Left lung (tissue), 10 donors: ENCODE measurements around the gene TAGLN2. TPM values are rescaled to one million over a fixed set of nuclear protein-coding genes. Genes with fewer than 3 reads are reported as not detected.

Source experiments
- ATAC-seq: fragments of 200-7000 bp; cut with Tn5 transposase; one replicate; pipeline ENCODE4 v1.9.1; 2020; ENCODE audit warnings: moderate library complexity
- DNase-seq, 4 donors: peaks; one replicate each; pipeline ENCODE4 v3.0.0-alpha.2; 2013 to 2020
- H3K27ac ChIP-seq, 2 donors: fragments of 200-600 bp; sonication (generic) in 1 of 2; one replicate each; pipeline versions ENCODE4 v1.5.0 to v1.8.0; 2020 to 2021
- H3K27me3 ChIP-seq, 2 donors: fragments of 200-600 bp; sonication (generic) in 1 of 2; one replicate each; pipeline versions ENCODE4 v1.5.0 to v1.8.0; 2020 to 2021
- H3K36me3 ChIP-seq, 2 donors: fragments of 200-600 bp; sonication (generic) in 1 of 2; one replicate each; pipeline versions ENCODE4 v1.5.0 to v1.8.0; 2020 to 2021
- H3K4me1 ChIP-seq, 2 donors: fragments of 200-600 bp; one replicate each; pipeline ENCODE4 v1.8.0; 2021
- H3K4me3 ChIP-seq, 2 donors: fragments of 200-600 bp; sonication (generic) in 1 of 2; one replicate each; pipeline versions ENCODE4 v1.5.0 to v1.8.0; 2020 to 2021; ENCODE audit warnings: mild to moderate bottlenecking in 1 of 2
- H3K9me3 ChIP-seq, 2 donors: fragments of 200-600 bp; sonication (generic) in 1 of 2; one replicate each; pipeline versions ENCODE4 v1.5.0 to v1.8.0; 2020 to 2021
- CTCF ChIP-seq, 2 donors: fragments of 200-600 bp; sonication (generic) in 1 of 2; IDR thresholded peaks; one replicate each; pipeline versions ENCODE4 v1.5.0 to v1.8.0; 2021; ENCODE audit warnings: antibody characterized with exemption in 2 of 2
- intact Hi-C, 2 donors: fragments of 100-400 bp; cut with DNase I; formaldehyde crosslinking; loops; one replicate each; pipeline versions ENCODE4 v1.11.2 to v1.14.2; 2022
- polyA plus RNA-seq, 6 donors: library from polyadenylated mRNA; unstranded; fragments of 120-200 nt; gene quantifications; one replicate each; pipeline ENCODE4 v1.2.1, GENCODE V29; 2013; ENCODE audit not compliant: insufficient read length in 6 of 6
- total RNA-seq, 2 donors: library from RNA; stranded (reverse); fragmentation: NEBNext Ultra II Directional; extraction: Animal tissue kit (Norgen Biotek cat#: 25700); gene quantifications; one replicate each; pipeline ENCODE4 v1.2.1, GENCODE V29; 2021
- donor health status: DM: no; HTN: yes; CAD: no.
- donor health status: DM: no; HTN: no; CAD: no.

Gene TAGLN2
- total and polyA plus RNA-seq, 8 donors = 301 to 617 (median 349) TPM

- intact Hi-C loops = no loop called here
- TF ChIP-seq CTCF (IDR thresholded peaks at IDR 0.05) = no peak
These were observed 36.9 kb upstream of the TAGLN2 start for GRCh38 chr1:159962176-159962575.

GRCh38 chr1:159961636-159962035 lies 36.3 kb upstream of the TAGLN2 start:
- ATAC-seq = no peak
- no peaks in the 10 kb centered on the region for H3K4me1 ChIP-seq
- no peak overlapping the region for H3K4me3 ChIP-seq
- no peaks in the 10 kb centered on the region for H3K36me3 ChIP-seq
- no peak overlapping the region for H3K27ac ChIP-seq
- no peaks in the 10 kb centered on the region for H3K9me3 ChIP-seq
- DNase-seq = no peak
- no peak for TF ChIP-seq CTCF (IDR thresholded peaks at IDR 0.05)
- intact Hi-C loops = no loop called here
- peaks cover 0 to 3% of the 10 kb centered on the region in 2 donors for H3K27me3 ChIP-seq

More at GRCh38 chr1:159962176-159962575, 36.9 kb upstream of the TAGLN2 start:
- no peaks in the 10 kb centered on the region for H3K36me3 ChIP-seq
- no peak overlapping the region for H3K4me3 ChIP-seq
- H3K4me1 ChIP-seq = no peaks in the 10 kb centered on the region
- peaks cover 0 to 3% of the 10 kb centered on the region in 2 donors for H3K27me3 ChIP-seq
- no peaks in the 10 kb centered on the region for H3K9me3 ChIP-seq
- H3K27ac ChIP-seq = no peak overlapping the region
- ATAC-seq (no peak), DNase-seq (no peak)

GRCh38 chr1:159960721-159961381 lies 35.5 kb upstream of the TAGLN2 start:
- no peaks in the 10 kb centered on the region for H3K4me1 ChIP-seq
- no peak for TF ChIP-seq CTCF (IDR thresholded peaks at IDR 0.05)
- DNase-seq (peak in 1 of 4 donors; percentile 21), ATAC-seq (peak; percentile 69)
- H3K27me3 ChIP-seq = peaks cover 0 to 3% of the 10 kb centered on the region in 2 donors
- no peaks in the 10 kb centered on the region for H3K36me3 ChIP-seq
- intact Hi-C loops = no loop called here
- no peaks in the 10 kb centered on the region for H3K9me3 ChIP-seq
- no peak overlapping the region for H3K27ac ChIP-seq
- H3K4me3 ChIP-seq = no peak overlapping the region

GRCh38 chr1:159959451-159959850 lies 34.1 kb upstream of the TAGLN2 start:
- Histone ChIP-seq H3K4me3 (no peak overlapping the region), H3K27ac (no peak overlapping the region), H3K36me3 (no peaks in the 10 kb centered on the region), H3K9me3 (no peaks in the 10 kb centered on the region), H3K27me3 (no peaks in the 10 kb centered on the region), H3K4me1 (no peaks in the 10 kb centered on the region)
- DNase-seq (no peak), ATAC-seq (peak; percentile 43)
- TF ChIP-seq CTCF (IDR thresholded peaks at IDR 0.05) = no peak
- intact Hi-C loops = no loop called here

- no peaks in the 10 kb centered on the region for H3K36me3 ChIP-seq
- DNase-seq (no peak), ATAC-seq (no peak)
- no peaks in the 10 kb centered on the region for H3K9me3 ChIP-seq
- no peak for TF ChIP-seq CTCF (IDR thresholded peaks at IDR 0.05)
- H3K27ac ChIP-seq = no peak overlapping the region
- H3K4me1 ChIP-seq = no peaks in the 10 kb centered on the region
- intact Hi-C loops = no loop called here
- no peaks in the 10 kb centered on the region for H3K27me3 ChIP-seq
- H3K4me3 ChIP-seq = no peak overlapping the region
These were observed 33.5 kb upstream of the TAGLN2 start for GRCh38 chr1:159958719-159959380.
